BLaER1 treated with 17β-estradiol and CSF1 and Interleukin-3, amounts not matched to agents 10 nM and 100 nM (cell line): ENCODE results near the gene NAA50.

Experiments
- H3K27ac ChIP-seq, 11 experiments: shearing (Covaris generic); formaldehyde crosslinking; 2 replicates each; pipeline ENCODE4 v1.8.1; 2022
- H3K27me3 ChIP-seq, 11 experiments: shearing (Covaris generic); formaldehyde crosslinking; 2 replicates each; pipeline ENCODE4 v1.8.1; 2022
- H3K36me3 ChIP-seq, 11 experiments: shearing (Covaris generic); formaldehyde crosslinking; 2 replicates each; pipeline ENCODE4 v1.8.1; 2022
- H3K4me1 ChIP-seq, 10 experiments: shearing (Covaris generic); formaldehyde crosslinking; 2 replicates each; pipeline ENCODE4 v1.8.1; 2022
- H3K4me2 ChIP-seq, 11 experiments: shearing (Covaris generic); formaldehyde crosslinking; 2 replicates each; pipeline ENCODE4 v1.8.1; 2022
- H3K4me3 ChIP-seq, 10 experiments: shearing (Covaris generic); formaldehyde crosslinking; 2 replicates each; pipeline ENCODE4 v1.8.1; 2022
- H3K9ac ChIP-seq, 11 experiments: shearing (Covaris generic); formaldehyde crosslinking; 2 replicates each; pipeline ENCODE4 v1.8.1; 2022
- H3K9me3 ChIP-seq, 11 experiments: shearing (Covaris generic); formaldehyde crosslinking; replicated peaks in 1 of 11; 2 replicates each; pipeline ENCODE4 v1.8.1; 2022
- H4K20me1 ChIP-seq, 11 experiments: shearing (Covaris generic); formaldehyde crosslinking; 2 replicates each; pipeline ENCODE4 v1.8.1; 2022
- Cebpa-rat ChIP-seq, 11 experiments: shearing (Covaris generic); IDR thresholded peaks; 2 replicates each; pipeline ENCODE4 v1.8.1; 2022

NAA50 gene

DNA sequence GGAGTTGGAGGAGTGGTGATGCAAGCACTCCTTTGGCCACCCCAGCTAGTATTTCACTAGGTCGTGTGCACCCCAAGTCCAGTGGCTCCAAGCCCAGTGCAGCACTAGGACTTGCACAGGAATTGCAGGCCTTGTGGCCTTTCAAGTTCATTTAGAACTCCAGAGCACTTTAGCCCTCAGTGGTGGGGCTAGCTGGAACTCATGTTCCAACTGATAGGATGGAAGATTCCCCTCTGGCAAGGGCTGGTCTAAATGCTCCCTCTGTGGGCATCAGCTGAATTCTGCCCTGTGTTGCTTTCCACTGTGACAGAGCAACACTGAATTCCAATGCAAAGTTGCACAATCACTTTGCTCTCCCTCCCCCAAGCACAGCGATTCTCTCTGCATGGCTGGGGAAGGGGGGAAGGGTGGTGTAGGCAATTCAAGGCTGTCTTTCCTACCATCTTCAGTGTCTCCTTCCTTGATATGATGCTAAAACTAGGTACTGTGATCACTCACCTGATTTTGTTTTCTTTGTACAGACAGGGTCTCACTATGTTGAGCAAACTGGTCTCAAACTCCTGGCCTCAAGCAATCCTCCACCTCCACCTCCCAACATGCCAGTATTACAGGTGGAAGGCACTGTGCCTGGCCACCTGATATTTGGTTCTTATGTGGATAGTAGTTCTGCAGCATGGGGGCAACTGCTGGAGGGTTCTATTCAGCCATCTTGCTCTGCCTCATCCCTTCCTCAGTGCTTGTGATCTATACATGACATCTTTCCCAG lies 59.9 kb downstream of the NAA50 start:
- H3K27me3 ChIP-seq: no peaks in the 10 kb centered on the region
- peaks cover 27 to 42% (median 35%) of the 10 kb centered on the region in 11 experiments for H3K9me3 ChIP-seq
- TF ChIP-seq Cebpa-rat (IDR thresholded peaks at IDR 0.05): peak in 6 of 11 experiments; percentile 18 to 51 (median 42); a peak in 6 of 22 replicates
- H3K36me3 ChIP-seq: peaks cover 18 to 36% (median 28%) of the 10 kb centered on the region in 11 experiments
- no peak overlapping the region for H3K4me3 ChIP-seq
- H3K9ac ChIP-seq: no peak overlapping the region
- H3K4me2 ChIP-seq: peak overlapping the region in 3 of 11 experiments; percentile 4 to 38 (median 31); a peak in 3 of 22 replicates
- H3K4me1 ChIP-seq: peaks cover 0 to 17% (median 4%) of the 10 kb centered on the region in 10 experiments; a peak in 8 of 20 replicates
- H4K20me1 ChIP-seq: peaks cover 0 to 9% (median 0%) of the 10 kb centered on the region in 11 experiments; a peak in 3 of 22 replicates
- no peak overlapping the region for H3K27ac ChIP-seq

DNA sequence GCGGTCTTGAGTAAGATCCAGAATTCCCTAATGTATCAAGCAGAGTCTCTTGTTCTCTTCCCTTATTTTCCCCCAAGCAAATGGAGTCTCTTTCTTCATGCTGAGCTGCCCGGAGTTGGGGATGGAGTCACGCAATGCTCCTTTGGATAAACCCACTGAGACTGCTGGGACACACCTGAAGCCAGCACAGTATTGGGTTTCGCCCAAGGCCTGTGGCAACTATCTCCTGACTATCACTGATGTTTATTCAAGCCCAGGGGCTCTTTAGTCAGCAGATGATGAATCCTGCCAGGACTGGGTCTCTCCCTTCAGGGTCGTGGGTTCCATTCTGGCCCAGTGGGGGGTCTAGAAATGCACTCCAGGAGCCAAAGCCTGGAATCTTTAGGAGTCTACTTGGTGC lies 60.9 kb downstream of the NAA50 start:
- H3K27ac ChIP-seq: no peak overlapping the region

DNA sequence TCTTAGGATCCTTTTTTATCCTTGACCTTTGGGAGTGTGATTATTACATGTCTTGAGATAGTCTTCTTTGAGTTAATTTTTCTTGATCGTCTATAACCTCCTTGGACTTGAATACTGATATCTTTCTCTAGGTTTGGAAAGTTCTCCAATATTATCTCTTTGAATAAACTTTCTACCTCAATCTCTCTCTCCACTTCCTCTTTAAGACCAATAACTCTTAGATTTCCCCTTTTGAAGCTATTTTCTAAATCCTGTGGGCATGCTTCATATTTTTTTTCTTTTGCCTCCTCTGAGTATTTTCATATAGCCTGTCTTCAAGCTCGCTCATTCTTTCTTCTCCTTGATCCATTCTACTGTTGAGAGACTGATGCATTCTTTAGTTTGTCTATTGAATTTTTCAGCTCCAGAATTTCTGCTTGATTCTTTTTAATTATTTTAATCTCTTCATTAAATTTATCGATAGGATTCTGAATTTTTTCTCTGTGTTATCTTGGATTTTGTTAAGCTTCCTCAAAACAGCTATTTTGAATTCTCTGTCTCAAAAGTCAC lies 61.7 kb downstream of the NAA50 start:
- no peak for TF ChIP-seq Cebpa-rat (IDR thresholded peaks at IDR 0.05)
- H3K27me3 ChIP-seq: no peaks in the 10 kb centered on the region
- no peak overlapping the region for H3K9ac ChIP-seq
- H3K9me3 ChIP-seq: peaks cover 27 to 42% (median 35%) of the 10 kb centered on the region in 11 experiments
- H3K36me3 ChIP-seq: peaks cover 18 to 35% (median 27%) of the 10 kb centered on the region in 11 experiments
- H3K27ac ChIP-seq: no peak overlapping the region
- H3K4me3 ChIP-seq: no peak overlapping the region
- no peak overlapping the region for H3K4me2 ChIP-seq
- H3K4me1 ChIP-seq: peaks cover 0 to 17% (median 4%) of the 10 kb centered on the region in 10 experiments; a peak in 8 of 20 replicates
- H4K20me1 ChIP-seq: no peaks in the 10 kb centered on the region; a peak in 1 of 22 replicates

More for the DNA sequence above, 60.9 kb downstream of the NAA50 start:
- H3K4me1 ChIP-seq: peaks cover 0 to 17% (median 4%) of the 10 kb centered on the region in 10 experiments; a peak in 8 of 20 replicates
- no peaks in the 10 kb centered on the region for H3K27me3 ChIP-seq
- no peak overlapping the region for H3K4me2 ChIP-seq
- H3K9me3 ChIP-seq: peaks cover 27 to 42% (median 35%) of the 10 kb centered on the region in 11 experiments
- H3K9ac ChIP-seq: no peak overlapping the region
- TF ChIP-seq Cebpa-rat (IDR thresholded peaks at IDR 0.05): no peak
- peaks cover 0 to 5% (median 0%) of the 10 kb centered on the region in 11 experiments; a peak in 1 of 22 replicates for H4K20me1 ChIP-seq
- 0 out of 20 replicates have a peak overlapping the region, but pooled peaks of 1 of the 10 experiments have one; percentile 4 for H3K4me3 ChIP-seq
- peaks cover 18 to 36% (median 27%) of the 10 kb centered on the region in 11 experiments for H3K36me3 ChIP-seq

DNA sequence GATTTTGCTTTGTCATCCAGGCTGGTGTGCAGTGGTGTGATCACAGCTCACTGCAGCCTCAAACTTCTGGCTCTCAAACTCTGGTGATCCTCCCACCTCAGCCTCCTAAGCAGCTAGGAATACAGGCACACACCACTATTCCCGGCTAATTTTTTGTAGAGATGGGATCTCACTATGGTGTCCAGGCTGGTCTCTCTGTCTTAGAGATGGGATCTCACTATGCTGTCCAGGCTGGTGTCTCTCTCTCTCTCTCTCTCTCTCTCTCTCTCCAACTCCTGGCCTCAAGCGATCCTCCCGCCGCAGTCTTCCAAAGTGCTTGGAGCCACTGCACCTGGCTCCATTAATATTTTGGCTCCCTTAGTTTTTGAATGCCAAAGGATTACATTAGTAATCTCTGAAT lies 67.3 kb downstream of the NAA50 start:
- Histone ChIP-seq H3K9ac (no peak overlapping the region), H3K9me3 (peaks cover 5 to 25% (median 10%) of the 10 kb centered on the region in 11 experiments; a peak in 19 of 22 replicates), H3K27me3 (no peaks in the 10 kb centered on the region), H3K4me2 (no peak overlapping the region), H3K36me3 (peaks cover 9 to 38% (median 23%) of the 10 kb centered on the region in 11 experiments; a peak in 20 of 22 replicates), H3K4me3 (no peak overlapping the region), H3K27ac (no peak overlapping the region), H3K4me1 (peaks cover 0 to 9% (median 0%) of the 10 kb centered on the region in 10 experiments; a peak in 6 of 20 replicates), H4K20me1 (no peaks in the 10 kb centered on the region)
- no peak for TF ChIP-seq Cebpa-rat (IDR thresholded peaks at IDR 0.05)

DNA sequence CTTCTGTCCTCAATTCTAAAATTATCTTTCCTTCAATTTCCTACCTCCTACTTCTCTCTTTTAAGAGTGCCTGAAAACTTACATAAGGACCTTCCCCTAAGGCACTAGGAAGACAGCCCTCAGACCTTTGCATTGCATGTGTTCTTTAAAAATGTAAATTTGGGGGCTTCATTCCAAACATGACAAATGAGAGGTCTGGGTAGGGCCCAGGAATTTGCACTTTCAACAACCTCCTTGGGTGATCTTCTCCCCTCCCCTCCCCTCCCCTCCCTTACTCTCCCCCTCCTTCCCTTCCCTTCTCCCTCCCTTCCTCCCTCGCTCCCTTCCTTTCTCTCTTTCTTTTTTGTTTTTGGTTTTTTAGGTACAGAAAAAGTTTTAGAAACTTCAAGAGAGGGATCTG lies 68.3 kb downstream of the NAA50 start:
- Histone ChIP-seq H4K20me1 (no peaks in the 10 kb centered on the region), H3K27me3 (no peaks in the 10 kb centered on the region), H3K36me3 (peaks cover 9 to 49% (median 23%) of the 10 kb centered on the region in 11 experiments; a peak in 20 of 22 replicates), H3K9me3 (peaks cover 0 to 20% (median 3%) of the 10 kb centered on the region in 11 experiments; a peak in 8 of 22 replicates), H3K4me3 (no peak overlapping the region), H3K4me2 (no peak overlapping the region), H3K9ac (no peak overlapping the region), H3K4me1 (peaks cover 0 to 9% (median 0%) of the 10 kb centered on the region in 10 experiments; a peak in 6 of 20 replicates), H3K27ac (no peak overlapping the region)
- no peak for TF ChIP-seq Cebpa-rat (IDR thresholded peaks at IDR 0.05)

DNA sequence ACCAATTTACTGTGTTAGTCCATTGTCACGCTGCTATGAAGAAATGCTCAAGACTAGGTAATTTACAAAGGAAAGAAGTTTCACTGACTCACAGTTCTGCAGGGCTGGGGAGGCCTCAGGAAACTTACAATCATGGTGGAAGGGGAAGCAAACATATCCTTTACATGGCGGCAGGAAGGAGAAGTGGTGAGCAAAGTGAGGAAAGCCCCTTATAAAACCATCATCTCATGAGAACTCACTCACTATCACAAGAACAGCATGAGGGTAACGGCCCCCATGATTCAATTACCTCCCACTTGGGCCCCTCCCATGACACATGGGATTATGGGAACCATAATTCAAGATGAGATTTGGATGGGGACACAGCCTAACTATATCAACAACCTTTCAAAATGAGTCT lies 69.8 kb downstream of the NAA50 start:
- H3K9me3 ChIP-seq: peaks cover 0 to 20% (median 0%) of the 10 kb centered on the region in 11 experiments; a peak in 6 of 22 replicates
- no peak for TF ChIP-seq Cebpa-rat (IDR thresholded peaks at IDR 0.05)

DNA sequence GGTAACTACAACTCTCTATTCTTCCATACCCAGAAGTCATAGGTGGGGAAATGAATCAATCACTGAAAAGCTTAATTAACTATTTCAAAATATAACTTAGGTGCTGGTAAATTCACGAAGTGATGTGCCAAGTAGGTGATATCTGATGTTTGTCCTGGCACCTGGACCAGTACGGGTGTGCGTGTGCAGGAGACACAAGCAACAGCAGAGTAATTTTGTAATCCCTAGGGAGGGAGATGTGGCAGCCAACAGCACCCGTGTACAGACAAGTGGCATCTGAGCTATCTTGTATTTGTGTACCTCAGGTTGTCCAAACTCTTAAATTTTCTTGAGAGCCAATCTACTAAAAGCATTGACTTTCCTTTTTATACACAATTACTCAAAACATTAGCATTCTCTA lies 72.5 kb downstream of the NAA50 start:
- no peak for TF ChIP-seq Cebpa-rat (IDR thresholded peaks at IDR 0.05)
- H3K4me1 ChIP-seq: peaks cover 11 to 24% (median 20%) of the 10 kb centered on the region in 10 experiments
- no peaks in the 10 kb centered on the region for H4K20me1 ChIP-seq
- no peak overlapping the region for H3K4me2 ChIP-seq
- peaks cover 0 to 27% (median 0%) of the 10 kb centered on the region in 11 experiments; a peak in 6 of 22 replicates for H3K9me3 ChIP-seq
- H3K9ac ChIP-seq: no peak overlapping the region
- H3K36me3 ChIP-seq: peaks cover 13 to 72% (median 30%) of the 10 kb centered on the region in 11 experiments; a peak in 20 of 22 replicates
- no peaks in the 10 kb centered on the region for H3K27me3 ChIP-seq
- H3K27ac ChIP-seq: no peak overlapping the region
- no peak overlapping the region for H3K4me3 ChIP-seq

More for the DNA sequence above, 69.8 kb downstream of the NAA50 start:
- Histone ChIP-seq H3K9ac (no peak overlapping the region), H4K20me1 (no peaks in the 10 kb centered on the region), H3K4me3 (no peak overlapping the region), H3K27ac (peak overlapping the region in 2 of 11 experiments; percentile 15 to 44; a peak in 2 of 22 replicates), H3K27me3 (no peaks in the 10 kb centered on the region), H3K4me1 (peaks cover 0 to 9% (median 0%) of the 10 kb centered on the region in 10 experiments; a peak in 6 of 20 replicates), H3K4me2 (peak overlapping the region in 3 of 11 experiments; percentile 3 to 33 (median 18); a peak in 4 of 22 replicates), H3K36me3 (peaks cover 9 to 63% (median 30%) of the 10 kb centered on the region in 11 experiments; a peak in 20 of 22 replicates)

DNA sequence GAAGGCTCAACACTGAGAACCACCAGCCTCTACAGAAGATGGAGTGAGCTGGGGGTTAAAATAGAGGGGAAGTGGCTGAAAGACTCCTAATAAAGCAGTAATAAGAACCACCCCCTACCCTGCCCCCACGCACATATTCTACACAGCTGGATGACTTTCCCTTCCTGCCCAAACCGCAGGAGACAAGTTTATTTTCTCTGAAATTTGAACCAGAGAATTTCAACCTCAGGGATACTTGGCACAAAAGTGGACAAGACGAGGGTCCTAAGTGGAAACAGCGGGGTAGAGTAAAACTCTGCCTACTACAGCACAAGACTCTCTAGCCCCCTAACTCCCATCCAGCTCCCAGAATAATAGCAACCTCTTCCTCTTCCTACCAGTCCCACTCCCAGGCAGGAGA lies 78.0 kb downstream of the NAA50 start:
- peaks cover 4 to 59% (median 24%) of the 10 kb centered on the region in 11 experiments; a peak in 17 of 22 replicates for H3K36me3 ChIP-seq
- peaks cover 0 to 7% (median 0%) of the 10 kb centered on the region in 11 experiments; a peak in 2 of 22 replicates for H3K9me3 ChIP-seq
- H3K4me2 ChIP-seq: peak overlapping the region; percentile 68 to 94 (median 82)
- H3K4me3 ChIP-seq: peak overlapping the region in 7 of 10 experiments; percentile 2 to 45 (median 26); a peak in 9 of 20 replicates
- no peak for TF ChIP-seq Cebpa-rat (IDR thresholded peaks at IDR 0.05)
- no peaks in the 10 kb centered on the region for H4K20me1 ChIP-seq
- H3K27me3 ChIP-seq: no peaks in the 10 kb centered on the region
- H3K9ac ChIP-seq: peak overlapping the region in 6 of 11 experiments; percentile 1 to 30 (median 24); a peak in 2 of 22 replicates
- peaks cover 31 to 47% (median 40%) of the 10 kb centered on the region in 10 experiments for H3K4me1 ChIP-seq
- H3K27ac ChIP-seq: peak overlapping the region in 8 of 11 experiments; percentile 14 to 55 (median 31); a peak in 11 of 22 replicates
